ENCODE results near the gene TNFRSF12A.
A peak's percentile ranks its signal among the peaks of the same experiment; 100 is the strongest.

The TNFRSF12A gene

DNA sequence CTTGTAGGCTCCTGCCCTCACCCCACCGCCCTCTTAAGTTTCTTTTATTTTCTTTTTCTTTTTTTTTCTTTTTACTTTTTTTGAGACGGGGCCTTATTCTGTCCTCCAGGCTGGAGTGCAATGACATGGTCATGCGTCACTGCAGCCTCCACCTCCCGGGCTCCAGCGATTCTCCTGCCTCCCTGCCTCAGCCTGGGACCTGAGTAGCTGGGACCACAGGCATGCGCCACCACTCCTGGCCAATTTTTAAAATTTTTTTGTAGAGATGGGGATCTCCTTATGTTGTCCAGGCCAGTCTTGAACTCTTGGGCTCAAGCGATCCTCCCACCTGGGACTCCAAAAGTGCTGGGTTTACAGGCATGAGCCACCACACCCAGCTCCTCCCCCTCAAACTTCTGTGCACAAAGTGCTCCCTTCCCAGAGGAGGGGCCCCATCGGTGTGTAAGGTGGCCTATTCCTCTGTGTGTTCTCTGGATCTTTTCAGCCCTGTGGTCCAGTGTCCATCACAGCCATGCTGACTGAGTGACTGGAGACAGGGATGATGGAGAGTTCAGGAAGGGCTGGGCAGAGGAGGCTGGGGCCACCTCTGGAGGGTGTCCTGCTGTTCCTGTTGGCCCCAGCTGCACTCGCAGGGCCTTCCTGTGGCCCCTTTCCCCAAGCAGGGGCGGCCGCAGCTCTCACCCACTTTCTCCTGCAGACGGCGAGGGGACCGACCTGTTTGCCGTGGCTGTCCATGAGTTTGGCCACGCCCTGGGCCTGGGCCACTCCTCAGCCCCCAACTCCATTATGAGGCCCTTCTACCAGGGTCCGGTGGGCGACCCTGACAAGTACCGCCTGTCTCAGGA, 36.4 kb downstream of the TNFRSF12A start:
- H3K4me3 ChIP-seq (ENCODE audit: low read depth, low read length): no peak overlapping the region
- no peak for DNase-seq (ENCODE audit: low read depth)
- no peak for TF ChIP-seq CTCF (IDR thresholded peaks at IDR 0.05; ENCODE audit: control insufficient read depth, extremely low read depth, insufficient read depth)

GRCh38 chr16:3057181-3058138, 37.3 kb downstream of the TNFRSF12A start:
- no peak overlapping the region for H3K4me3 ChIP-seq (ENCODE audit: low read depth, low read length)
- DNase-seq (ENCODE audit: low read depth): no peak
- no peak for TF ChIP-seq CTCF (IDR thresholded peaks at IDR 0.05; ENCODE audit: control insufficient read depth, extremely low read depth, insufficient read depth)

DNA sequence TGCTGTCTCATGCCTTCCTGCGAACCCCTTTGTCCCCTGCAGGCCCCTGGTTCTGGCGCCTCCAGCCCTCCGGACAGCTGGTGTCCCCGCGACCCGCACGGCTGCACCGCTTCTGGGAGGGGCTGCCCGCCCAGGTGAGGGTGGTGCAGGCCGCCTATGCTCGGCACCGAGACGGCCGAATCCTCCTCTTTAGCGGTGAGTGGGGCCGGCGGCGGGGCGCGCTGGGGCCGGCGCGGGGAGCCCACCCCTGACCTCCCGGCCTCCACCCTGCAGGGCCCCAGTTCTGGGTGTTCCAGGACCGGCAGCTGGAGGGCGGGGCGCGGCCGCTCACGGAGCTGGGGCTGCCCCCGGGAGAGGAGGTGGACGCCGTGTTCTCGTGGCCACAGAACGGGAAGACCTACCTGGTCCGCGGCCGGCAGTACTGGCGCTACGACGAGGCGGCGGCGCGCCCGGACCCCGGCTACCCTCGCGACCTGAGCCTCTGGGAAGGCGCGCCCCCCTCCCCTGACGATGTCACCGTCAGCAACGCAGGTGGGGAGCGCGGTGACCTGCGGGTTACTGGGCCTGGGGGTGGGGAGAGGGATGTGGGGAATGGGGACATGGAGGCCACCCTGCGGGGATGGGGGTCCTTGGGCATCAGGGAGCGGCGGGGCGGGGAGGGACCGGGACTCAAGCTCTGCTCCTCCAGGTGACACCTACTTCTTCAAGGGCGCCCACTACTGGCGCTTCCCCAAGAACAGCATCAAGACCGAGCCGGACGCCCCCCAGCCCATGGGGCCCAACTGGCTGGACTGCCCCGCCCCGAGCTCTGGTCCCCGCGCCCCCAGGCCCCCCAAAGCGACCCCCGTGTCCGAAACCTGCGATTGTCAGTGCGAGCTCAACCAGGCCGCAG, 38.2 kb downstream of the TNFRSF12A start:
- peak; percentile 52 for TF ChIP-seq CTCF (IDR thresholded peaks at IDR 0.05; ENCODE audit: control insufficient read depth, extremely low read depth, insufficient read depth)
- H3K4me3 ChIP-seq (ENCODE audit: low read depth, low read length): peak overlapping the region; percentile 90
- DNase-seq (ENCODE audit: low read depth): no peak

- DNase-seq (ENCODE audit: low read depth): peak; percentile 75
- TF ChIP-seq CTCF (IDR thresholded peaks at IDR 0.05; ENCODE audit: control insufficient read depth, extremely low read depth, insufficient read depth): peak; percentile 93
- peak overlapping the region; percentile 90 for H3K4me3 ChIP-seq (ENCODE audit: low read depth, low read length)
These were observed 39.0 kb downstream of the TNFRSF12A start for GRCh38 chr16:3059041-3059722.

GRCh38 chr16:3059723-3060242, 39.6 kb downstream of the TNFRSF12A start:
- peak overlapping the region; percentile 90 for H3K4me3 ChIP-seq (ENCODE audit: low read depth, low read length)
- DNase-seq (ENCODE audit: low read depth): no peak
- no peak for TF ChIP-seq CTCF (IDR thresholded peaks at IDR 0.05; ENCODE audit: control insufficient read depth, extremely low read depth, insufficient read depth)
